HepG2 (cell line): ENCODE results near the gene DCST2. TPM values are rescaled to one million over a fixed set of nuclear protein-coding genes. Genes with fewer than 3 reads are reported as not detected.

Source experiments
- AKAP8 ChIP-seq: sonication (generic); formaldehyde crosslinking; IDR thresholded peaks from 2 replicates; pipeline ENCODE4 v1.5.1; 2020; ENCODE audit warnings: mild to moderate bottlenecking, missing genetic modification reagents
- BRF2 ChIP-seq: sonication (generic); formaldehyde crosslinking; IDR thresholded peaks from 2 replicates; pipeline ENCODE4 v1.8.1; 2022; ENCODE audit warnings: mild to moderate bottlenecking, missing genetic modification reagents
- CENPX ChIP-seq: sonication (generic); formaldehyde crosslinking; IDR thresholded peaks from 2 replicates; pipeline ENCODE4 v1.9.0; 2021; ENCODE audit warnings: mild to moderate bottlenecking, missing genetic modification reagents, moderate library complexity
- FOXO1 ChIP-seq: sonication (generic); formaldehyde crosslinking; IDR thresholded peaks from 2 replicates; pipeline ENCODE4 v1.4.0; 2020; ENCODE audit warnings: missing genetic modification reagents
- GLI4 ChIP-seq: sonication (generic); formaldehyde crosslinking; IDR thresholded peaks from 2 replicates; pipeline ENCODE4 v1.5.1; 2020; ENCODE audit warnings: missing genetic modification reagents, mild to moderate bottlenecking, moderate library complexity, borderline replicate concordance
- GTF2F1 ChIP-seq: fragments of 150-350 bp; IDR thresholded peaks from 2 replicates; pipeline ENCODE4 v1.6.1; 2014; ENCODE audit warnings: low read length
- HNRNPL ChIP-seq: fragments of 200-400 bp; formaldehyde crosslinking; IDR thresholded peaks from 2 replicates; pipeline ENCODE4 v1.6.1; 2017; ENCODE audit warnings: mild to moderate bottlenecking, low read depth, low read length
- KLF15 ChIP-seq: sonication (generic); formaldehyde crosslinking; IDR thresholded peaks from 2 replicates; pipeline ENCODE4 v1.8.1; 2023; ENCODE audit warnings: borderline replicate concordance, mild to moderate bottlenecking, inconsistent platforms, missing genetic modification reagents, mixed read lengths
- MEF2D ChIP-seq: sonication (generic); formaldehyde crosslinking; IDR thresholded peaks from 2 replicates; pipeline ENCODE4 v1.5.1; 2020; ENCODE audit warnings: mild to moderate bottlenecking, missing genetic modification reagents
- MEIS1 ChIP-seq: sonication (generic); formaldehyde crosslinking; IDR thresholded peaks from 2 replicates; pipeline ENCODE4 v1.9.0; 2021; ENCODE audit warnings: mild to moderate bottlenecking, missing genetic modification reagents, moderate library complexity, borderline replicate concordance
- MEIS2 ChIP-seq: sonication (generic); formaldehyde crosslinking; IDR thresholded peaks from 2 replicates; pipeline ENCODE4 v1.9.0; 2021; ENCODE audit warnings: mild to moderate bottlenecking, missing genetic modification reagents
- MLX ChIP-seq: IDR thresholded peaks from 2 replicates; pipeline ENCODE4 v1.6.1; 2016
- MTF1 ChIP-seq: sonication (generic); formaldehyde crosslinking; IDR thresholded peaks from 2 replicates; pipeline ENCODE4 v1.5.0; 2020; ENCODE audit warnings: missing genetic modification reagents
- NRL ChIP-seq: sonication (generic); formaldehyde crosslinking; IDR thresholded peaks from 2 replicates; pipeline ENCODE4 v1.5.0; 2020; ENCODE audit warnings: missing genetic modification reagents, mild to moderate bottlenecking, moderate library complexity, borderline replicate concordance
- PLRG1 ChIP-seq: fragments of 450-650 bp; conservative IDR thresholded peaks from 2 replicates; pipeline ENCODE4 v1.6.1; 2016
- POLR2A ChIP-seq, 2 experiments: IDR thresholded peaks; 2 replicates each; pipeline ENCODE4 v1.6.1; 2011; ENCODE audit warnings: low read depth in 2 of 2, low read length in 2 of 2, mild to moderate bottlenecking in 1 of 2, moderate library complexity in 1 of 2; ENCODE audit not compliant: insufficient read depth in 1 of 2
- RELA ChIP-seq: sonication (generic); formaldehyde crosslinking; IDR thresholded peaks from 2 replicates; pipeline ENCODE4 v1.4.0; 2020; ENCODE audit warnings: missing genetic modification reagents
- REPIN1 ChIP-seq: sonication (generic); formaldehyde crosslinking; IDR thresholded peaks from 2 replicates; pipeline ENCODE4 v1.8.0; 2022; ENCODE audit warnings: missing genetic modification reagents, low read depth, mild to moderate bottlenecking, borderline replicate concordance
- SP4 ChIP-seq: sonication (generic); formaldehyde crosslinking; IDR thresholded peaks from 2 replicates; pipeline ENCODE4 v1.8.1; 2023; ENCODE audit warnings: mild to moderate bottlenecking, missing genetic modification reagents
- TGIF2 ChIP-seq: IDR thresholded peaks from 2 replicates; pipeline ENCODE4 v1.6.1; 2016; ENCODE audit warnings: control low read depth, missing compliant biosample characterization
- ZBTB8A ChIP-seq: sonication (generic); formaldehyde crosslinking; IDR thresholded peaks from 2 replicates; pipeline ENCODE4 v1.4.0; 2020; ENCODE audit warnings: mild to moderate bottlenecking, low read depth, missing genetic modification reagents, borderline replicate concordance
- ZFP1 ChIP-seq: IDR thresholded peaks from 2 replicates; pipeline ENCODE4 v1.6.1; 2016
- ZFYVE20 ChIP-seq: sonication (generic); formaldehyde crosslinking; IDR thresholded peaks from 2 replicates; pipeline ENCODE4 v1.8.0; 2023; ENCODE audit warnings: low read depth, mild to moderate bottlenecking, moderate library complexity, missing genetic modification reagents, borderline replicate concordance
- ZNF503 ChIP-seq: sonication (generic); formaldehyde crosslinking; IDR thresholded peaks from 2 replicates; pipeline ENCODE4 v1.4.0; 2020; ENCODE audit warnings: missing genetic modification reagents
- ZNF530 ChIP-seq: sonication (generic); formaldehyde crosslinking; IDR thresholded peaks from 2 replicates; pipeline ENCODE4 v1.5.0; 2020; ENCODE audit warnings: low read depth, mild to moderate bottlenecking, missing genetic modification reagents
- ZNF543 ChIP-seq: sonication (generic); formaldehyde crosslinking; IDR thresholded peaks from 2 replicates; pipeline ENCODE4 v1.4.0; 2020; ENCODE audit warnings: mild to moderate bottlenecking, missing genetic modification reagents
- ZNF614 ChIP-seq: IDR thresholded peaks from 2 replicates; pipeline ENCODE4 v1.6.1; 2018; ENCODE audit warnings: missing biosample characterization, missing genetic modification reagents, inconsistent platforms, borderline replicate concordance
- ZNF652 ChIP-seq: IDR thresholded peaks from 2 replicates; pipeline ENCODE4 v1.6.1; 2016; ENCODE audit warnings: low read depth, borderline replicate concordance
- ZNF772 ChIP-seq: sonication (generic); formaldehyde crosslinking; IDR thresholded peaks from 2 replicates; pipeline ENCODE4 v1.5.0; 2020; ENCODE audit warnings: mild to moderate bottlenecking, missing genetic modification reagents
- ZSCAN20 ChIP-seq: sonication (generic); formaldehyde crosslinking; IDR thresholded peaks from 2 replicates; pipeline ENCODE4 v1.4.0; 2020; ENCODE audit warnings: missing genetic modification reagents, mild to moderate bottlenecking, borderline replicate concordance
- polyA plus RNA-seq, 8 experiments: library from polyadenylated mRNA; depleted of rRNA in 3 of 8; stranded (reverse) in 7 of 8; unstranded in 1 of 8; fragments of >200 nt; fragmentation: Illumina TruSeq in 4 of 8; extraction: Trizol in 4 of 8; gene quantifications; 2 replicates each; pipeline versions ENCODE4 v1.2.1 to v1.2.3, GENCODE V29; 2011 to 2016; ENCODE audit warnings: low read depth in 4 of 8, missing spikeins in 1 of 8, mixed read lengths in 1 of 8; ENCODE audit not compliant: insufficient read depth in 1 of 8
- total RNA-seq, 5 experiments: library from RNA; depleted of rRNA; stranded (reverse); fragments of >200 nt; fragmentation: Illumina TruSeq; extraction: Trizol; gene quantifications; 2 replicates each; pipeline ENCODE4 v1.2.3, GENCODE V29; 2016; ENCODE audit warnings: low read depth in 1 of 5

The DCST2 gene
- total and polyA plus RNA-seq, 2 of the 13 experiments (the other 11 are each of a cell fraction or from before 2014, with no cell fraction given) = 0.74 TPM; not detected in 1

GRCh38 chr1:154999571-155000410 lies 33.8 kb downstream of the DCST2 start (continued):
- TF ChIP-seq ZFYVE20 (no peak), CENPX (CRISPR knock-in tag) (no peak), ZNF652 (no peak), AKAP8 (no peak; the same call in none of the 2 replicates), ZNF530 (CRISPR knock-in tag) (no peak), ZNF614 (no peak), GLI4 (CRISPR knock-in tag) (peak; percentile 78; the same call in 1 of the 2 replicates), ZBTB8A (no peak), NRL (no peak), KLF15 (CRISPR knock-in tag) (no peak), REPIN1 (CRISPR knock-in tag) (peak; percentile 25; the same call in 1 of the 2 replicates), FOXO1 (no peak), SP4 (CRISPR knock-in tag) (no peak), MEIS1 (no peak), RELA (CRISPR knock-in tag) (no peak), POLR2A (IDR thresholded peaks at IDR 0.05; ENCODE audit: insufficient read depth in 1 of 2, low read depth in 2 of 2, low read length in 2 of 2) (peak; percentile 21 to 34; a peak in 2 of 4 replicates), ZFP1 (CRISPR knock-in tag) (no peak), MTF1 (CRISPR knock-in tag) (no peak), GTF2F1 (no peak), ZNF543 (CRISPR knock-in tag) (no peak), ZSCAN20 (CRISPR knock-in tag) (no peak), MEF2D (CRISPR knock-in tag) (no peak), TGIF2 (CRISPR knock-in tag) (no peak), BRF2 (no peak), ZNF503 (CRISPR knock-in tag) (no peak), MEIS2 (no peak), ZNF772 (no peak), HNRNPL (0 out of 2 replicates have a peak, but pooled peaks have one; percentile 19), PLRG1 (no peak), MLX (CRISPR knock-in tag) (no peak)
